K562 (cell line): ENCODE data around the gene ADAM10. TPM values are rescaled to one million over a fixed set of nuclear protein-coding genes. Genes with fewer than 3 reads are reported as not detected.
A peak's percentile ranks its signal among the peaks of the same experiment; 100 is the strongest.

ENCODE experiments used
- ATAC-seq: fragments of 200-7000 bp; cut with Tn5 transposase; 3 replicates; pipeline ENCODE4 v1.9.1; 2020; ENCODE audit warnings: moderate library complexity
- BruUV-seq: library from RNA; stranded (reverse); fragments of 400-500 nt; replicated peaks from 2 replicates; lab custom pipeline; 2021; lab: Mats Ljungman, UMichigan
- CTCF ChIA-PET: fragments of 300-600 bp; formaldehyde crosslinking; extraction: SDS; loops from one replicate; lab custom pipeline; 2021; ENCODE audit warnings: low intra/inter-chr PET ratio; lab: Yijun Ruan, JAX
- POLR2A ChIA-PET: fragments of 300-600, 350-650 bp; sonication (Branson Sonifier 250); formaldehyde crosslinking; extraction: SDS; loops from one replicate; lab custom pipeline; 2021; ENCODE audit warnings: antibody characterized with exemption, inconsistent platforms; lab: Yijun Ruan, JAX
- DNase-seq, 4 experiments: peaks; one replicate each; pipeline versions ENCODE4 v3.0.0 to v3.0.0-alpha.2; 2011 to 2018; ENCODE audit warnings: low spot score in 3 of 4, mixed read lengths in 3 of 4; ENCODE audit errors: extremely low read depth in 1 of 4
- FAIRE-seq: peaks from 2 replicates; lab custom pipeline; 2011; peaks lifted over from hg19 to GRCh38; lab: Jason Lieb, UNC
- H2AFZ ChIP-seq: 2 replicates; pipeline ENCODE4 v1.6.0; 2011; ENCODE audit warnings: low read depth, low read length, control low read depth, inconsistent platforms
- H3K27ac ChIP-seq: fragments of 200-600 bp; 3 replicates; pipeline ENCODE4 v1.8.0; 2011; ENCODE audit warnings: low read depth, mild to moderate bottlenecking, control low read depth, inconsistent platforms, low read length, moderate library complexity, mixed read lengths; ENCODE audit errors: extremely low read depth
- H3K27me3 ChIP-seq, 2 experiments: fragments of 300-600 bp in 1 of 2; 2 replicates in 1 of 2; 3 replicates in 1 of 2; pipeline versions ENCODE4 v1.6.0 to v1.8.0; 2011; ENCODE audit warnings: inconsistent platforms in 2 of 2, low read length in 2 of 2, mild to moderate bottlenecking in 1 of 2, mixed read lengths in 1 of 2, moderate library complexity in 1 of 2; ENCODE audit not compliant: control insufficient read depth in 2 of 2, insufficient read depth in 2 of 2
- H3K36me3 ChIP-seq: fragments of 300-600 bp; 3 replicates; pipeline ENCODE4 v1.8.0; 2011; ENCODE audit warnings: mild to moderate bottlenecking, low read length, inconsistent platforms; ENCODE audit not compliant: control insufficient read depth, insufficient read depth
- H3K4me1 ChIP-seq, 2 experiments: fragments of 200-600 bp in 1 of 2; replicated peaks in 1 of 2; 2 replicates in 1 of 2; 3 replicates in 1 of 2; pipeline versions ENCODE4 v1.5.1 to v1.8.0; 2011; ENCODE audit warnings: inconsistent platforms in 2 of 2, low read length in 2 of 2, mild to moderate bottlenecking in 1 of 2, mixed read lengths in 1 of 2, moderate library complexity in 1 of 2; ENCODE audit not compliant: control insufficient read depth in 2 of 2, insufficient read depth in 2 of 2
- H3K4me2 ChIP-seq: 2 replicates; pipeline ENCODE4 v1.6.1; 2011; ENCODE audit warnings: low read length, control low read depth, inconsistent platforms, mixed read lengths; ENCODE audit not compliant: insufficient read depth
- H3K4me3 ChIP-seq: fragments of 200-600 bp; sonication (generic), shearing (Covaris generic); 2 replicates; pipeline ENCODE4 v1.5.1; 2016; ENCODE audit warnings: control low read depth, inconsistent platforms
- H3K79me2 ChIP-seq: fragments of 200-600 bp; 3 replicates; pipeline ENCODE4 v1.8.0; 2011; ENCODE audit warnings: low read length, inconsistent platforms; ENCODE audit not compliant: control insufficient read depth, insufficient read depth
- H3K9ac ChIP-seq, 2 experiments: 2 replicates each; pipeline versions ENCODE4 v1.6.0 to v1.6.1; 2011; ENCODE audit warnings: low read depth in 2 of 2, low read length in 2 of 2, control low read depth in 1 of 2, inconsistent platforms in 1 of 2, mild to moderate bottlenecking in 1 of 2, mixed read lengths in 1 of 2; ENCODE audit not compliant: insufficient read depth in 1 of 2
- H3K9me1 ChIP-seq: one replicate; pipeline ENCODE4 v1.6.0; 2011; ENCODE audit warnings: inconsistent platforms, mild to moderate bottlenecking, low read length, moderate library complexity; ENCODE audit not compliant: control insufficient read depth, insufficient read depth
- H3K9me3 ChIP-seq: replicated peaks from 2 replicates; pipeline ENCODE4 v1.5.1; 2011; ENCODE audit warnings: low read depth, low read length, inconsistent platforms; ENCODE audit not compliant: control insufficient read depth, insufficient read depth
- H4K20me1 ChIP-seq: replicated peaks from 2 replicates; pipeline ENCODE4 v1.6.1; 2011; ENCODE audit warnings: low read length, inconsistent platforms, mixed read lengths; ENCODE audit not compliant: control insufficient read depth, insufficient read depth
- ARNT ChIP-seq, 2 experiments: fragments of 450-650 bp; IDR thresholded peaks; 2 replicates each; pipeline ENCODE4 v1.6.1; 2016; ENCODE audit warnings: mild to moderate bottlenecking in 1 of 2
- CLOCK ChIP-seq: fragments of 250-450 bp; sonication (Bioruptor Pico); IDR thresholded peaks from 2 replicates; pipeline ENCODE4 v1.4.0; 2020; ENCODE audit warnings: mild to moderate bottlenecking, moderate library complexity, borderline replicate concordance
- CREM ChIP-seq: IDR thresholded peaks from 2 replicates; pipeline ENCODE4 v1.6.1; 2014; ENCODE audit warnings: antibody characterized with exemption, low read depth
- E2F8 ChIP-seq: fragments of 450-650 bp; IDR thresholded peaks from 2 replicates; pipeline ENCODE4 v1.7.1; 2018; ENCODE audit warnings: mild to moderate bottlenecking, low read depth; ENCODE audit not compliant: partially characterized antibody
- ETS2 ChIP-seq: IDR thresholded peaks from 2 replicates; pipeline ENCODE4 v1.6.1; 2016; ENCODE audit warnings: borderline replicate concordance, missing genetic modification characterization, mild to moderate bottlenecking, moderate library complexity, missing compliant biosample characterization; ENCODE audit not compliant: poor library complexity, severe bottlenecking
- GATAD2A ChIP-seq: fragments of 450-650 bp; IDR thresholded peaks from 2 replicates; pipeline ENCODE4 v1.6.1; 2017
- HDGF ChIP-seq: fragments of 450-650 bp; IDR thresholded peaks from 2 replicates; pipeline ENCODE4 v1.6.1; 2016
- MAFK ChIP-seq: IDR thresholded peaks from 2 replicates; pipeline ENCODE4 v1.6.1; 2011; ENCODE audit warnings: low read length, improper control_type of control experiment
- MEF2D ChIP-seq: conservative IDR thresholded peaks from 2 replicates; pipeline ENCODE4 v1.6.1; 2016; ENCODE audit warnings: low read depth, missing genetic modification characterization, missing compliant biosample characterization
- NR2F6 ChIP-seq: fragments of 450-650 bp; formaldehyde crosslinking; IDR thresholded peaks from 2 replicates; pipeline ENCODE4 v1.4.0; 2020; ENCODE audit warnings: mild to moderate bottlenecking
- SMAD4 ChIP-seq: fragments of 250-450 bp; sonication (Bioruptor Pico); conservative IDR thresholded peaks from 2 replicates; pipeline ENCODE4 v1.8.0; 2021; ENCODE audit warnings: inconsistent platforms, mild to moderate bottlenecking, moderate library complexity
- SMARCC2 ChIP-seq: fragments of 450-650 bp; IDR thresholded peaks from 2 replicates; pipeline ENCODE4 v1.6.1; 2017; ENCODE audit warnings: antibody characterized with exemption, moderate library complexity, mild to moderate bottlenecking, low read depth
- SPI1 ChIP-seq: IDR thresholded peaks from 2 replicates; pipeline ENCODE4 v1.6.1; 2011; ENCODE audit warnings: low read depth, low read length, control low read depth, borderline replicate concordance
- TAF15 ChIP-seq: fragments of 200-400 bp; formaldehyde crosslinking; IDR thresholded peaks from 2 replicates; pipeline ENCODE4 v1.6.1; 2017; ENCODE audit warnings: mild to moderate bottlenecking, low read depth, low read length, moderate library complexity
- XRCC4 ChIP-seq: IDR thresholded peaks from one replicate; pipeline ENCODE4 v1.6.1; 2011; ENCODE audit not compliant: insufficient read depth, insufficient read length; ENCODE audit errors: extremely low read depth
- ZC3H4 ChIP-seq: sonication (generic); formaldehyde crosslinking; IDR thresholded peaks from 2 replicates; pipeline ENCODE4 v1.9.0; 2021; ENCODE audit warnings: missing genetic modification reagents, borderline replicate concordance
- ZNF354B ChIP-seq: fragments of 250-450 bp; sonication (Bioruptor Pico); IDR thresholded peaks from 2 replicates; pipeline ENCODE4 v1.4.0; 2020
- ZNF696 ChIP-seq: fragments of 250-450 bp; sonication (Bioruptor Pico); conservative IDR thresholded peaks from 2 replicates; pipeline ENCODE4 v1.4.0; 2020; ENCODE audit warnings: mild to moderate bottlenecking, moderate library complexity
- WGBS: fragments of 100-300 bp; shearing (Covaris generic); methylation state at CpG from one replicate; pipeline ENCODE4 v1.1.6; 2016; ENCODE audit warnings: low coverage, mixed read lengths; ENCODE audit not compliant: insufficient coverage; ENCODE audit errors: missing lambda C conversion rate; 5-methylcytosine and 5-hydroxymethylcytosine counted together
- in situ Hi-C: fragments of 300-500 bp; cut with MboI; formaldehyde crosslinking; loops from 4 replicates; pipeline ENCODE4 v1.15.0; 2018; ENCODE audit warnings: inconsistent platforms, mixed read lengths
- intact Hi-C: fragments of 100-400 bp; cut with micrococcal nuclease; formaldehyde crosslinking; loops from 2 replicates; pipeline ENCODE4 v1.14.2; 2022
- polyA plus RNA-seq, 8 experiments: library from polyadenylated mRNA; depleted of rRNA in 4 of 8; stranded (reverse) in 5 of 8; unstranded in 3 of 8; fragments of >200 nt; fragmentation: Nextera tagmentation in 2 of 8; fragmentation: Illumina TruSeq in 1 of 8; extraction: Ambion mirVana in 2 of 8; extraction: Trizol in 1 of 8; gene quantifications; 2 replicates each; pipeline versions ENCODE4 v1.2.1 to v1.2.3, GENCODE V29; 2011 to 2014; ENCODE audit warnings: inconsistent platforms in 1 of 8, missing spikeins in 1 of 8
- total RNA-seq, 7 experiments: library from RNA; depleted of rRNA in 6 of 7; stranded (reverse); fragments of >200 nt in 6 of 7; fragmentation: Illumina TruSeq in 2 of 7; extraction: Trizol in 2 of 7; gene quantifications; 2 replicates each; pipeline versions ENCODE4 v1.2.1 to v1.2.3, GENCODE V29; 2011 to 2021; ENCODE audit warnings: low replicate concordance in 1 of 7

ADAM10 gene
- total and polyA plus RNA-seq, 9 of the 15 experiments (the other 6 are each of a cell fraction or from before 2014, with no cell fraction given), result 11.9 to 152 (median 57.3) TPM

GRCh38 chr15:58568157-58568571, 181.3 kb downstream of the ADAM10 start:
- in situ Hi-C loops, result no loop called here
- CTCF ChIA-PET, result no interaction called here
- 16% methylated on average over 2 of the region's 2 CpGs for WGBS
- no peak for TF ChIP-seq ZNF354B (CRISPR knock-in tag)
- TF ChIP-seq GATAD2A, result peak; percentile 44; the same call in 1 of the 2 replicates
- no peak for TF ChIP-seq TAF15
- TF ChIP-seq MEF2D (tag), result no peak
- 0 out of 2 replicates have a peak, but pooled peaks have one; percentile 15 for TF ChIP-seq SMAD4 (CRISPR knock-in tag)
- no peak for TF ChIP-seq NR2F6 (CRISPR knock-in tag)
- no peak for TF ChIP-seq E2F8
- peak; percentile 73; the same call in 1 of the 2 replicates for TF ChIP-seq SPI1
- no peak for TF ChIP-seq ARNT (IDR thresholded peaks at IDR 0.05)
- TF ChIP-seq SMARCC2, result no peak
- no peak for TF ChIP-seq HDGF
- no peak for TF ChIP-seq CREM
- TF ChIP-seq ZC3H4 (CRISPR knock-in tag), result no peak
- no peak for TF ChIP-seq XRCC4
- no peak for TF ChIP-seq ETS2 (tag)
- no peak for TF ChIP-seq ZNF696 (CRISPR knock-in tag)
- TF ChIP-seq MAFK, result no peak
- no peak for TF ChIP-seq CLOCK

More at GRCh38 chr15:58568157-58568571, 181.3 kb downstream of the ADAM10 start:
- Histone ChIP-seq H3K9ac (peak overlapping the region; percentile 1 to 21; a peak in 2 of 4 replicates), H3K9me3 (no peaks in the 10 kb centered on the region), H3K4me1 (peaks cover 0 to 15% of the 10 kb centered on the region in 2 experiments; a peak in 4 of 5 replicates), H3K36me3 (no peaks in the 10 kb centered on the region), H3K4me2 (peak overlapping the region; percentile 38), H3K27ac (peak overlapping the region; percentile 63), H3K27me3 (no peaks in the 10 kb centered on the region), H2AFZ (peak overlapping the region; percentile 95), H4K20me1 (no peaks in the 10 kb centered on the region), H3K4me3 (no peak overlapping the region), H3K79me2 (no peaks in the 10 kb centered on the region), H3K9me1 (no peaks in the 10 kb centered on the region)
- no TSS peak for BruUV-seq
- DNase-seq (peak in 3 of 4 experiments; percentile 25 to 89 (median 53)), FAIRE-seq (peak; percentile 90), ATAC-seq (peak; percentile 92)
- intact Hi-C loops, result no loop called here
- POLR2A ChIA-PET, result interaction anchor here (0.6 to 1.3 kb wide), 8 partner anchors 8 to 202 kb away, joined by 3 to 6 read pairs (median 3); no protein-coding TSS in a partner anchor
